H1 (cell line): ENCODE measurements around the gene DENND2A. TPM values are rescaled to one million over a fixed set of nuclear protein-coding genes. Genes with fewer than 3 reads are reported as not detected.
"Not testable (repeated sequence)": the region's sequence is repeated elsewhere in the genome, so short reads cannot be mapped to it uniquely, and the experiment has no call there.

Experiments used
- CTCF ChIA-PET: fragments of 300-600 bp; sonication (Branson Sonifier 250); formaldehyde crosslinking; loops from one replicate; lab custom pipeline; 2021; ENCODE audit not compliant: partially characterized antibody; lab: Charles Lee
- POLR2A ChIA-PET: fragments of 300-600 bp; sonication (Branson Sonifier 250); formaldehyde crosslinking; loops from one replicate; lab custom pipeline; 2021; ENCODE audit warnings: inconsistent platforms; ENCODE audit not compliant: partially characterized antibody; lab: Charles Lee
- DNase-seq, 2 experiments: peaks; one replicate each; pipeline versions ENCODE4 v3.0.0 to v3.0.0-alpha.2; 2010 to 2022; ENCODE audit warnings: low spot score in 2 of 2, low read depth in 1 of 2, mixed read lengths in 1 of 2
- FAIRE-seq: peaks from 2 replicates; lab custom pipeline; 2011; peaks lifted over from hg19 to GRCh38; lab: Jason Lieb, UNC
- H2AFZ ChIP-seq: 2 replicates; pipeline ENCODE4 v1.8.1; 2012; ENCODE audit warnings: low read length, inconsistent platforms
- H2AK5ac ChIP-seq: 2 replicates; pipeline ENCODE4 v1.6.1; 2013; ENCODE audit warnings: low read depth, low read length
- H2BK120ac ChIP-seq: replicated peaks from 2 replicates; pipeline ENCODE3; 2013; ENCODE audit warnings: low read depth, low read length, inconsistent platforms
- H2BK12ac ChIP-seq: 2 replicates; pipeline ENCODE4 v1.6.1; 2013; ENCODE audit warnings: low read depth, low read length
- H2BK15ac ChIP-seq: 2 replicates; pipeline ENCODE4 v1.6.1; 2013; ENCODE audit warnings: low read length
- H2BK20ac ChIP-seq: 2 replicates; pipeline ENCODE4 v1.6.1; 2013; ENCODE audit warnings: low read length
- H2BK5ac ChIP-seq: 2 replicates; pipeline ENCODE4 v1.6.1; 2013; ENCODE audit warnings: low read depth, low read length
- H3K14ac ChIP-seq: 2 replicates; pipeline ENCODE4 v1.6.1; 2013; ENCODE audit warnings: inconsistent platforms; ENCODE audit not compliant: insufficient read length
- H3K18ac ChIP-seq: 2 replicates; pipeline ENCODE4 v1.6.1; 2013; ENCODE audit warnings: low read length; ENCODE audit errors: extremely low read depth
- H3K23ac ChIP-seq: 2 replicates; pipeline ENCODE4 v1.6.1; 2013; ENCODE audit warnings: inconsistent platforms; ENCODE audit not compliant: insufficient read length
- H3K23me2 ChIP-seq: 2 replicates; pipeline ENCODE4 v1.6.1; 2013; ENCODE audit warnings: low read depth, low read length
- H3K27ac ChIP-seq: 2 replicates; pipeline ENCODE4 v1.6.1; 2011; ENCODE audit warnings: low read depth, low read length, inconsistent platforms
- H3K27me3 ChIP-seq, 4 experiments: replicated peaks in 1 of 4; 1 replicate in 1 of 4; 2 replicates in 3 of 4; pipeline versions ENCODE4 v1.6.1 to v1.8.1; 2011 to 2013; ENCODE audit warnings: low read length in 3 of 4, mild to moderate bottlenecking in 3 of 4, inconsistent platforms in 2 of 4, mixed read lengths in 2 of 4, moderate library complexity in 1 of 4; ENCODE audit not compliant: control insufficient read depth in 3 of 4, insufficient read depth in 3 of 4; ENCODE audit errors: extremely low read depth in 1 of 4
- H3K36me3 ChIP-seq, 4 experiments: 2 replicates each; pipeline versions ENCODE4 v1.6.1 to v1.8.1; 2011 to 2013; ENCODE audit warnings: mild to moderate bottlenecking in 4 of 4, low read length in 3 of 4, moderate library complexity in 2 of 4, control low read depth in 1 of 4, inconsistent platforms in 1 of 4; ENCODE audit not compliant: insufficient read depth in 4 of 4, control insufficient read depth in 2 of 4
- H3K4ac ChIP-seq: replicated peaks from 2 replicates; pipeline ENCODE3; 2013; ENCODE audit warnings: low read length, low read depth, mixed read lengths, inconsistent platforms; ENCODE audit not compliant: insufficient read length
- H3K4me1 ChIP-seq, 4 experiments: replicated peaks in 1 of 4; 1 replicate in 1 of 4; 2 replicates in 3 of 4; pipeline versions ENCODE4 v1.6.1 to v1.8.1; 2011 to 2013; ENCODE audit warnings: low read length in 3 of 4, inconsistent platforms in 2 of 4, mixed read lengths in 1 of 4; ENCODE audit not compliant: insufficient read depth in 4 of 4, control insufficient read depth in 3 of 4
- H3K4me2 ChIP-seq, 2 experiments: 2 replicates each; pipeline versions ENCODE4 v1.6.1 to v1.8.1; 2011 to 2013; ENCODE audit warnings: low read depth in 2 of 2, low read length in 2 of 2, control low read depth in 1 of 2, inconsistent platforms in 1 of 2, mild to moderate bottlenecking in 1 of 2; ENCODE audit not compliant: insufficient read depth in 1 of 2
- H3K4me3 ChIP-seq, 4 experiments: fragments of 200-600, 300-600 bp in 1 of 4; sonication (generic), shearing (Covaris generic), sonication (Bioruptor Twin) in 1 of 4; 2 replicates each; pipeline versions ENCODE4 v1.5.1 to v1.8.1; 2011 to 2016; ENCODE audit warnings: low read length in 4 of 4, low read depth in 3 of 4, control low read depth in 2 of 4, inconsistent platforms in 2 of 4, mild to moderate bottlenecking in 2 of 4, mixed read lengths in 1 of 4, moderate library complexity in 1 of 4; ENCODE audit not compliant: insufficient read depth in 2 of 4; ENCODE audit errors: extremely low read depth in 1 of 4
- H3K56ac ChIP-seq: replicated peaks from 2 replicates; pipeline ENCODE3; 2013; ENCODE audit warnings: low read depth, mild to moderate bottlenecking, mixed read lengths, low read length, inconsistent platforms; ENCODE audit not compliant: insufficient read length
- H3K79me1 ChIP-seq: 2 replicates; pipeline ENCODE4 v1.6.1; 2013; ENCODE audit warnings: low read depth, low read length, control low read depth
- H3K79me2 ChIP-seq, 2 experiments: 2 replicates each; pipeline versions ENCODE4 v1.6.1 to v1.8.1; 2012 to 2013; ENCODE audit warnings: low read length in 2 of 2, mild to moderate bottlenecking in 2 of 2, inconsistent platforms in 1 of 2; ENCODE audit not compliant: insufficient read depth in 2 of 2, control insufficient read depth in 1 of 2
- H3K9ac ChIP-seq, 4 experiments: replicated peaks in 1 of 4; 1 replicate in 1 of 4; 2 replicates in 3 of 4; pipeline versions ENCODE4 v1.6.1 to v1.8.1; 2011 to 2013; ENCODE audit warnings: low read depth in 3 of 4, low read length in 3 of 4, control low read depth in 2 of 4, mild to moderate bottlenecking in 2 of 4, moderate library complexity in 2 of 4, inconsistent platforms in 1 of 4; ENCODE audit errors: extremely low read depth in 1 of 4
- H3K9me3 ChIP-seq, 2 experiments: 2 replicates each; pipeline versions ENCODE4 v1.6.1 to v1.8.1; 2012 to 2013; ENCODE audit warnings: mild to moderate bottlenecking in 2 of 2, moderate library complexity in 2 of 2, control low read depth in 1 of 2, inconsistent platforms in 1 of 2, low read depth in 1 of 2, low read length in 1 of 2, mixed read lengths in 1 of 2; ENCODE audit not compliant: insufficient read depth in 2 of 2
- H4K20me1 ChIP-seq, 2 experiments: replicated peaks in 1 of 2; 2 replicates each; pipeline versions ENCODE3 to v1.8.1; 2011 to 2013; ENCODE audit warnings: inconsistent platforms in 2 of 2, low read length in 2 of 2, mild to moderate bottlenecking in 1 of 2; ENCODE audit not compliant: insufficient read depth in 2 of 2, control insufficient read depth in 1 of 2
- H4K5ac ChIP-seq: 2 replicates; pipeline ENCODE4 v1.6.1; 2013; ENCODE audit warnings: low read length, low read depth, mixed read lengths, inconsistent platforms; ENCODE audit not compliant: insufficient read length
- H4K8ac ChIP-seq: 2 replicates; pipeline ENCODE4 v1.8.0; 2013; ENCODE audit warnings: mild to moderate bottlenecking, moderate library complexity, low read length, inconsistent platforms; ENCODE audit not compliant: insufficient read depth; ENCODE audit errors: extremely low read depth
- H4K91ac ChIP-seq: replicated peaks from 2 replicates; pipeline ENCODE3; 2013; ENCODE audit warnings: low read length, mixed read lengths, inconsistent platforms; ENCODE audit not compliant: insufficient read length
- RAD21 ChIP-seq, 2 experiments: IDR thresholded peaks in 1 of 2; conservative IDR thresholded peaks in 1 of 2; 2 replicates each; pipeline ENCODE4 v1.6.1; 2011; ENCODE audit warnings: low read depth in 2 of 2, low read length in 2 of 2, improper control_type of control experiment in 1 of 2, inconsistent platforms in 1 of 2, mild to moderate bottlenecking in 1 of 2, moderate library complexity in 1 of 2
- YY1 ChIP-seq: IDR thresholded peaks from 2 replicates; pipeline ENCODE4 v1.6.1; 2011; ENCODE audit warnings: low read depth, mild to moderate bottlenecking, low read length
- WGBS, 2 experiments: shearing (Covaris generic) in 1 of 2; methylation state at CpG; one replicate each; pipeline versions ENCODE4 v1.1.6 to v1.1.7; 2013 to 2015; ENCODE audit warnings: low lambda C conversion rate in 2 of 2, mixed read lengths in 2 of 2, inconsistent platforms in 1 of 2, low coverage in 1 of 2, missing lambda C conversion rate in 1 of 2; ENCODE audit not compliant: insufficient replicate concordance in 2 of 2, insufficient coverage in 1 of 2, insufficient read length in 1 of 2; ENCODE audit errors: extremely low coverage in 1 of 2, missing lambda C conversion rate in 1 of 2; 5-methylcytosine and 5-hydroxymethylcytosine counted together
- polyA plus RNA-seq, 7 experiments: library from polyadenylated mRNA; depleted of rRNA in 3 of 7; stranded (reverse) in 5 of 7; unstranded in 2 of 7; fragments of >200 nt in 5 of 7; fragments of 200-250 nt in 2 of 7; gene quantifications; 1 replicate in 5 of 7; 2 replicates in 1 of 7; 4 replicates in 1 of 7; pipeline versions ENCODE4 v1.2.1 to v1.2.3, GENCODE V29; 2011 to 2013; ENCODE audit warnings: missing spikeins in 2 of 7, mixed read lengths in 2 of 7
- total RNA-seq: library from RNA; stranded (reverse); fragmentation: NEBNext Ultra II Directional; extraction: Animal tissue kit (Norgen Biotek cat#: 25700); gene quantifications from 2 replicates; pipeline ENCODE4 v1.2.1, GENCODE V29; 2021

The DENND2A gene
- total and polyA plus RNA-seq, 2 of the 8 experiments (the other 6 are each of a cell fraction or from before 2014, with no cell fraction given) = 5.0 to 13.0 TPM

DNA sequence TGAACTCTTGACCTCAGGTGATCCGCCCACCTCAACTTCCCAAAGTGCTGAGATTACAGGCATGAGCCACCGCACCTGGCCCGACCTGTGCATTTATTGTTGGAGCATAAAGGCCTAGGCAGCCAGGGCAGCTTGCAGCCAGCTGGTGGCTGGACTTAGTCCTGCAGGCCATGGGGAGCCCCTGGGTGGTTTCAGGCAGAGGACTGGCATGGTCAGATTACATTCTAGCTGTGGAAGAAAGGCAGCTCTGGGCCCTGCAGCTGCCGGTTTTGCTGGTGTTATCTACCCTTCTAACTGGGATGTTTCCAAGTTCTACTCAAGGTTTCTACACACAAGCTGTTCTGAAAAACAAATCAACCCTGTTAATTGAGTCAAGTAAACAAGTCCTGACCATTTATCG, 138.6 kb downstream of the DENND2A start (continued):
- TF ChIP-seq RAD21 (IDR thresholded peaks at IDR 0.05 in 1 of 2, conservative IDR thresholded peaks at IDR 0.05 in 1 of 2; ENCODE audit: low read depth in 2 of 2, low read length in 2 of 2) (0 out of 4 replicates have a peak, but pooled peaks of 1 of the 2 experiments have one; percentile 15), YY1 (no peak)

DNA sequence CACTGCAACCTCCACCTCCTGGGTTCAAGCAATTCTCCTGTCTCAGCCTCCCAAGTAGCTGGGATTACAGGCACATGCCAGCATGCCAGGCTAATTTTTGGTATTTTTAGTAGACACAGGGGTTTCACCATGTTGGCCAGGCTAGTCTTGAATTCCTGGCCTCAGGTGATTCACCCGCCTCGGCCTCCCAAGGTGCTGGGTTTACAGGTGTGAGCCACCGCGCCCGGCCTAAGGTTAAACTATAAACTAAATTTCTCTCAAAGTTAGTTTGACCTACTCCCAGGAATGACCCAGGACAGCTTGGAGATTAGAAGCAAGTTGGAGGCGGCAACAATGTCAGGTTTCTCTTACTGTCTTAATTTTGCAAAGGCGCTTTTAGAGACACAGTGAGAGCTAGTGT, 142.8 kb downstream of the DENND2A start:
- H4K5ac ChIP-seq, H3K4me2 ChIP-seq, H3K4me3 ChIP-seq, H3K18ac ChIP-seq, DNase-seq, H3K27me3 ChIP-seq, H3K4ac ChIP-seq, H2BK20ac ChIP-seq, H3K4me1 ChIP-seq, H3K9me3 ChIP-seq, H3K9ac ChIP-seq, POLR2A ChIA-PET, H2BK5ac ChIP-seq, FAIRE-seq, H2BK12ac ChIP-seq, H4K91ac ChIP-seq, H3K56ac ChIP-seq, H2BK120ac ChIP-seq, H3K79me2 ChIP-seq, H3K14ac ChIP-seq, H4K20me1 ChIP-seq, H2AK5ac ChIP-seq, H3K79me1 ChIP-seq, H4K8ac ChIP-seq, H3K27ac ChIP-seq, H3K36me3 ChIP-seq, H2BK15ac ChIP-seq, H3K23me2 ChIP-seq, H3K23ac ChIP-seq: not testable (repeated sequence)
- 95% methylated on average over 7 of the region's 7 CpGs; no CpG with 5 or more reads in 1 of the 2 experiments for WGBS, 2 experiments
- peak overlapping the region; percentile 25; the same call in 1 of the 2 replicates for H2AFZ ChIP-seq
- CTCF ChIA-PET = interaction anchor here (0.9 to 1.8 kb wide), 7 partner anchors 9 to 52 kb away, joined by 3 to 7 read pairs (median 3); no protein-coding TSS in a partner anchor
